ENCODE data around the gene MRPL50. TPM values are rescaled to one million over a fixed set of nuclear protein-coding genes. Genes with fewer than 3 reads are reported as not detected.

MRPL50 gene
- total RNA-seq: 1 to 10 TPM; 8.1 to 8.8 TPM
- long read RNA-seq, transcript MRPL50-201 (2 exons, 3,332 nt): major isoform, 23 of 23 reads
- long read RNA-seq, partial matches to known transcripts: 0 of 23 reads
- long read RNA-seq, other reads (novel, unspliced or antisense): 0 of 23 reads

- peak; percentile 97 to 99 for DNase-seq
- ATAC-seq: peak; percentile 96
- intact Hi-C loops (cut with DNase I, micrococcal nuclease): loop anchor here in 1 of 2 donors (10.0 kb wide), 1 partner anchor 137 kb away; the partner anchor contains the start of gene RNF20
Observed at GRCh38 chr9:101398068-101398929, at the start of gene MRPL50, which contains the start of gene ZNF189. Gene MRPL50 (minus strand): TSS chr9:101398618. CDS start chr9:101398592, 26 bp downstream. Gene ZNF189 (plus strand): TSS chr9:101398851. CDS start chr9:101399157, 306 bp downstream.

- DNase-seq (no peak), ATAC-seq (no peak)
- intact Hi-C loops (cut with DNase I, micrococcal nuclease): no loop called here
Observed at GRCh38 chr9:101446732-101447131, 48.3 kb upstream of the MRPL50 start.

- peak; percentile 10 for ATAC-seq
- intact Hi-C loops (cut with DNase I, micrococcal nuclease): no loop called here
- no peak for DNase-seq
Observed at GRCh38 chr9:101445353-101446029, 47.1 kb upstream of the MRPL50 start.

- DNase-seq (peak in 1 of 2 donors; percentile 39), ATAC-seq (no peak)
- intact Hi-C loops (cut with DNase I, micrococcal nuclease): no loop called here
Observed at GRCh38 chr9:101443364-101443771, 45.0 kb upstream of the MRPL50 start.

GRCh38 chr9:101442736-101443135, 44.3 kb upstream of the MRPL50 start:
- no peak for DNase-seq
- intact Hi-C loops (cut with DNase I, micrococcal nuclease): no loop called here
- ATAC-seq: no peak

GRCh38 chr9:101442318-101442717, 43.9 kb upstream of the MRPL50 start:
- no peak for ATAC-seq
- intact Hi-C loops (cut with DNase I, micrococcal nuclease): no loop called here
- DNase-seq: no peak

- intact Hi-C loops (cut with DNase I, micrococcal nuclease): no loop called here
- ATAC-seq (no peak), DNase-seq (no peak)
Observed at GRCh38 chr9:101440714-101441230, 42.4 kb upstream of the MRPL50 start.

GRCh38 chr9:101438523-101438922, 40.1 kb upstream of the MRPL50 start:
- intact Hi-C loops (cut with DNase I, micrococcal nuclease): no loop called here
- no peak for ATAC-seq
- no peak for DNase-seq

GRCh38 chr9:101437806-101438232, 39.4 kb upstream of the MRPL50 start:
- peak; percentile 11 to 68 for DNase-seq
- ATAC-seq: peak; percentile 88
- intact Hi-C loops (cut with DNase I, micrococcal nuclease): no loop called here

GRCh38 chr9:101435601-101436079, 37.2 kb upstream of the MRPL50 start, which contains the start of gene ALDOB:
Gene ALDOB (minus strand): TSS chr9:101435774. CDS start chr9:101430887, 4,887 bp downstream.
- ATAC-seq (no peak), DNase-seq (no peak)
- intact Hi-C loops (cut with DNase I, micrococcal nuclease): no loop called here

- ATAC-seq: peak; percentile 39
- intact Hi-C loops (cut with DNase I, micrococcal nuclease): no loop called here
- DNase-seq: no peak
Observed at GRCh38 chr9:101434998-101435397, 36.6 kb upstream of the MRPL50 start.

GRCh38 chr9:101433229-101433628, 34.8 kb upstream of the MRPL50 start:
- intact Hi-C loops (cut with DNase I, micrococcal nuclease): no loop called here
- peak; percentile 48 for ATAC-seq
- DNase-seq: no peak

GRCh38 chr9:101432740-101433139, 34.3 kb upstream of the MRPL50 start:
- no peak for ATAC-seq
- DNase-seq: no peak
- intact Hi-C loops (cut with DNase I, micrococcal nuclease): no loop called here

- DNase-seq: no peak
- intact Hi-C loops (cut with DNase I, micrococcal nuclease): no loop called here
- no peak for ATAC-seq
Observed at GRCh38 chr9:101432171-101432570, 33.8 kb upstream of the MRPL50 start.

GRCh38 chr9:101429736-101430135, 31.3 kb upstream of the MRPL50 start:
- intact Hi-C loops (cut with DNase I, micrococcal nuclease): no loop called here
- ATAC-seq (no peak), DNase-seq (no peak)

GRCh38 chr9:101428909-101429308, 30.5 kb upstream of the MRPL50 start:
- ATAC-seq: no peak

GRCh38 chr9:101427957-101428655, 29.7 kb upstream of the MRPL50 start:
- ATAC-seq: peak; percentile 78
- no peak for DNase-seq
- intact Hi-C loops (cut with DNase I, micrococcal nuclease): no loop called here

More at GRCh38 chr9:101428909-101429308, 30.5 kb upstream of the MRPL50 start:
- intact Hi-C loops (cut with DNase I, micrococcal nuclease): no loop called here
- no peak for DNase-seq

GRCh38 chr9:101427358-101427757, 28.9 kb upstream of the MRPL50 start:
- DNase-seq: no peak
- intact Hi-C loops (cut with DNase I, micrococcal nuclease): no loop called here
- ATAC-seq: no peak

Measured in left colon (tissue), 2 donors.